ENCODE results near the gene CHRNA1.

CHRNA1 gene

GRCh38 chr2:174781996-174782395 lies 17.7 kb upstream of the CHRNA1 start:
- no peak for DNase-seq (ENCODE audit: low spot score)

- no peak for DNase-seq (ENCODE audit: low spot score)
Observed at GRCh38 chr2:174781298-174781697, 17.0 kb upstream of the CHRNA1 start.

DNA sequence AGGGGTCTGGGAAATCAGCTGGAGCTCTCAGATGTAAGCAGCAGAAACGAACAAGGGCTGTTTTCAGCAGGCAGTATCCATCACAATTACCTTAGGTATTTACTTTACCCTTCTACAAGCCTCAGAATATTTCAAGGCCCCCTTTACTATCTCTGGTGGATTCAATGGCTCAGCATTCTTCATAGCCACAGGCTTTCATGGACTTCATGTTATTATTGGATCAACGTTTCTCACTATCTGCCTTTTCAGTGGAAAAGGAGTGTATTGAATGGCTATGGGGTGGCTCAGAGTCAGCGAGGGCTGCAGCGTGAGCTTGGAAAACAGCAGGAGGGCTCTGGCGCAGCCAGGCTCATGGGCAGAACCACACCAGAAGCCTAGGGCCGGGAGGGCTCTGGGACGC lies 16.6 kb upstream of the CHRNA1 start:
- no peak for DNase-seq (ENCODE audit: low spot score)

- DNase-seq (ENCODE audit: low spot score), result no peak
Observed at GRCh38 chr2:174780191-174780840, 16.0 kb upstream of the CHRNA1 start.

GRCh38 chr2:174779361-174779928 lies 15.2 kb upstream of the CHRNA1 start:
- no peak for DNase-seq (ENCODE audit: low spot score)

- DNase-seq (ENCODE audit: low spot score), result peak; percentile 72
Observed at GRCh38 chr2:174778085-174778981, 14.1 kb upstream of the CHRNA1 start.

- no peak for DNase-seq (ENCODE audit: low spot score)
Observed at GRCh38 chr2:174777347-174778084, 13.2 kb upstream of the CHRNA1 start.

- DNase-seq (ENCODE audit: low spot score), result peak; percentile 28
Observed at GRCh38 chr2:174776675-174777074, 12.4 kb upstream of the CHRNA1 start.

DNA sequence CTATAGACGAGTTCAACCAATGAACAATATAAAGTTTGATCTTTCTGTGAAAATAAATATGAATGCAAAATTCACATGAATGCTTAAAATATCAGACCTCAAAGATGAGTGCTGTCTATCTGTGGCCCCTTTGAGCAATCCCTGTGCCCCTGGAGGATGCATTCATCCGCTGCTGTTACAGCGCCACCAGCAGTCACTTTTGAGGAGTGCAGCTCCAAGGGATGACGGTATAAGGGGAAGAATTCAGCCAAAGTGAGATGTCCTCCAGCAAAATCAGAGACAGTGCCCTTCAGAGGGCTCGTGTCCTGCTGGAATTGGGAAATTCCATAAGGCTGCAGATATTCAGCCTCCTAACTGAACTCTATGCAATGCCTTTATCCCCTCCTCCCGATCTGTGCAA lies 12.0 kb upstream of the CHRNA1 start:
- DNase-seq (ENCODE audit: low spot score), result peak; percentile 38

GRCh38 chr2:174775571-174775980 lies 11.3 kb upstream of the CHRNA1 start:
- DNase-seq (ENCODE audit: low spot score), result peak; percentile 33

GRCh38 chr2:174774886-174775285 lies 10.6 kb upstream of the CHRNA1 start:
- DNase-seq (ENCODE audit: low spot score), result no peak

GRCh38 chr2:174773215-174773614 lies 8.9 kb upstream of the CHRNA1 start:
- no peak for DNase-seq (ENCODE audit: low spot score)

- no peak for DNase-seq (ENCODE audit: low spot score)
Observed at GRCh38 chr2:174772472-174772801, 8.2 kb upstream of the CHRNA1 start.

GRCh38 chr2:174771631-174772471 lies 7.6 kb upstream of the CHRNA1 start:
- peak; percentile 80 for DNase-seq (ENCODE audit: low spot score)

DNA sequence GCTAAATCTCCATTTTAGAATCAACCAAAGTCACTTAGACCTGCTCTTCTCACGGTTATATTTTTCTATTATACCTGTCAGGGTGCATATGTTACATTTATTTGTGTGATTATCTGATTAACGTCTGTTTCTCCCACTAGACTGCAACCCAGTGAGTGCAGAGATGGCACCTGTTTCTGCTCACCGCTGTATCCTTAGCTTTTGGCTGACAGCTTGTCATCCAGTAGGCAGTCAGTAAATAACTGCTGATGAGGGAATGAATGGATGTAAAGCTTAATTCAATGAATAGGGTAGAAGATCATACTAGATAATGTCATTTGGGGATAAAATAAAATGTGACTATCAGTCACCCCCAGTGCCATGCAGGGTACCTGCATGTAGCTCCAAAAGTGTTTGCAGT lies 6.9 kb upstream of the CHRNA1 start:
- no peak for DNase-seq (ENCODE audit: low spot score)

GRCh38 chr2:174768557-174768956 lies 4.3 kb upstream of the CHRNA1 start:
- DNase-seq (ENCODE audit: low spot score), result peak; percentile 49

DNA sequence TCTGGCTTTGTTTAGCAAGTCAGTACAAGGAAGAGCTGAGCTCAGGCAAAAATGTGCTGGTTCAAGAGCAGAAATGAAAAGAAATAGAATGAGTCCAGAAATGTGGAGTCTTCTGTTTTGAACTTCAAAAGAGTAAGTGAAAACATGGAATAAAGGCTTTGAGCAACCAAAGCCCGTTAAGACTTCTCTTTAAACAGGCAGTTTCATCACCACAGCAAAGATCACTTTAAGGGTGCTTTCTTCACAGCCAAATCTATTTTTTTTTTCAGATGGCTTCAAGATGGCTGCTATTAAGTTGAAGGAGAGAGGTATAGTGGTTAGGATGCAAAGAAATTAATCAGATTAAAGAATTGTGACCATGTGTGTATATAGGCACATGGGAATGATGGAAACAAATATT lies 2.0 kb upstream of the CHRNA1 start:
- DNase-seq (ENCODE audit: low spot score), result no peak

- no peak for DNase-seq (ENCODE audit: low spot score)
Observed at GRCh38 chr2:174765576-174765975, 1.3 kb upstream of the CHRNA1 start.

DNA sequence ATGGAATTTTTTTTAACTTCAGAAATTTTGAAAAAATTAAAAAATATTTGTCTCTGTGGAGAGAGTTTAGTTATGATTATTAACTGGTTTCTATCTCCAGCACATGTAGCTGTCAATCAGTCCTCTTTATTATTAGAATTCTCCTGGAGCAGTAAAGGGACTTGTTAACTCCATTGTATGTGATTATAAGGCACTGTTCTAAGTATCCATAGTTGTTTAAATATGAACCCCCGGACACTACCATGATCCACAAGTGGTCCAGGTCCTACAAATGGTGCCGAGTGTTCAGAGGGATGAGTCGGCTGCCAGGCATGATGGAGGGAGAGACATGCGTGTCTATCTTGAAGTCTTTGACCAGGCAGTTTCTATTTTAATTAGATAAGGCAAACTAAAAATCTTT lies 492 bp downstream of the CHRNA1 start:
- DNase-seq (ENCODE audit: low spot score), result peak; percentile 23

- no peak for DNase-seq (ENCODE audit: low spot score)
Observed at GRCh38 chr2:174762464-174762863, 1.8 kb downstream of the CHRNA1 start.

DNA sequence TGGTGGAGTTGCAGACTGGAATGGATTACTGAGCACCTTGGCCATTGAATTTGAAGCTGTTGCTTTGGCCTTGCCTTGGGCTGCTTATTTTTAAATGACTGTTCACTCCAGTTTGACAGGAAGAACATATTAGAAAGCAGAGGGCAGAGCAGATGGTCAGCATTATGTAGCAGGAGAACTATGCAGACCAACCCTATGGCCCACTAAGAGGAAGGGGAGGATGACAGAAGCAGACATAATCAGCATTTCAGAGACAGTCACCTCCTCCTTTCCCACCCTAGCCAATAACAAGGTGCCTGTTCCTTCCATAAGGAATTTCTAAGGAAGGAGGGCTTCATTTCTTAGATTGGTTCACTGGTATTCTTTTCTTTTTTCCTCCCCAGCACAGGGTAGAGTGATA lies 2.4 kb downstream of the CHRNA1 start:
- peak; percentile 42 for DNase-seq (ENCODE audit: low spot score)

All from left forelimb (tissue), 1 donor.